ENCODE data around the gene CCDC192.

CCDC192 gene

DNA sequence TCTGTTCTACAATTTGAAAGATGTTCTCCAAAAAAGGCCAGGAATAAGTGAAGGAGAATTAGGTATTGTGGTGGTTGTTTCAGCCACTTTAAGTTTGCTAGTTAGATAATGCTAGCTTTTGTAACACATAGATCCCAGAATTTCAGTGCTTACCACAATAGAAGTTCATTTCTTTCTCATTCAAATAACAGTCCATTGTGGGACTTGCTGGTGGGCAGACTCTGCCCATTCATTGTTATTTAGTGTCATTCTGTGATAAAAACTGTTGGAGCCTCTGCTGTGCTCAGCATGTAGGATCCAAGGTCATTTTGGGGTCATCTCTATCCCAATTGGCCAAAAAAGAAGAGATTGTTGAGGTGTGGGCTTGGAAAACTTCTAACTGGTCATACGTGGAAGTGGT, 106.8 kb downstream of the CCDC192 start:
- DNase-seq (ENCODE audit: low read depth in 2 of 2): no peak

DNA sequence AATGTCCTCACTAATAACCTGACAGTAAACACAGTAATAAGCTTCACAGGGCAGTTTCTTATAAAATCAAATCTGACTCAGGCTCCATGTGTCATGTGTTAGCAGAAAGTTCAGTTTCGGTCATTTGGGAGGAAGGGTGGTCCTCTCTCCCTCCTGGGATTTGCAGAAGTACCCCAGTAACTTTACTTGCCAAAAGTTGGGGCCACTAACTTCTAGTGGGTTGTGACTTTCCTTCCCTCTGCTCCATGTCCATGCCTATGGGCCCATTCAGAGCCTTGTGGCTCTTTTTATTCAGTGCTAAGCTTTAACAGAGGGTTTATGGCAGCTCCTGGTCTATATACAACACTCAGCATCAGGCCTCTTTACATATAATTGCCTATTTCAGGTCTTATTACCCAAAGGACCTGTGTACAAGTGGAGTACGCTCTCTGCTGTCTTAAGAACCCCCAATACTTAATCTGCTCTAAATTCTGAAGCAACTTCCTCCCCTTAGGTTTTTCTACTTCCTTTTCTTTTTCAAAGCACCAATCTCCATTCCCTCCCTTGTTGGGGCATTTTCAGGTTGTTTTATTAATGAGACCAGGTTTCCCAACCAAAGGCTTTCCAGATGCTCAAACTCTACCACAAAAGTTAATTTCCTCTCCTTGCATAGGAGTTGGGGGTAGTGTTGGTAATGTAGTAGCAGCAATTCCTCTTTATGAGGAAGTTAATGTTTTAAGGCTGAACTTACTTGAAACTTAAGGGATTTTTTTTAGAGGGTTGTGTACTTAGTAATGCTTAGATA, 107.7 kb downstream of the CCDC192 start:
- no peak for DNase-seq (ENCODE audit: low read depth in 2 of 2)

DNA sequence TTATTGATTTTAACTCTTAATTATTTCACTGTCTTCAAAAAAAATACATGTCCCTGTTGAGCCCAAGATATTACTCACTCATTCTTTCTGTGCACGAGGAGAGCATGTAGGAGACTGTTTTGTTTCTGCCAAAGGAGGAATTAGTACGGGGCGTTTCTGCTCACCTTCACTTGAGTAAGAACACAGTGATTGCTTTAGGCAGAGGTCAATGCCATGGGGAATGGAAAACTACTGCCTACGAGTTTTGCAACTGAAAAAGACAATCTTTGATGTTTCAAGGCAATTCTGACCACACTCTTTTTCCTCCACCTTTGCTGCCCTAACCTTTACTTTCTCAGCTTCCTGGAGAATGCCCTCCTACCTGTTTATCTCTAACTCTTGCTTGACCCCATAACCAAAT, 109.4 kb downstream of the CCDC192 start:
- no peak for DNase-seq (ENCODE audit: low read depth in 2 of 2)

DNA sequence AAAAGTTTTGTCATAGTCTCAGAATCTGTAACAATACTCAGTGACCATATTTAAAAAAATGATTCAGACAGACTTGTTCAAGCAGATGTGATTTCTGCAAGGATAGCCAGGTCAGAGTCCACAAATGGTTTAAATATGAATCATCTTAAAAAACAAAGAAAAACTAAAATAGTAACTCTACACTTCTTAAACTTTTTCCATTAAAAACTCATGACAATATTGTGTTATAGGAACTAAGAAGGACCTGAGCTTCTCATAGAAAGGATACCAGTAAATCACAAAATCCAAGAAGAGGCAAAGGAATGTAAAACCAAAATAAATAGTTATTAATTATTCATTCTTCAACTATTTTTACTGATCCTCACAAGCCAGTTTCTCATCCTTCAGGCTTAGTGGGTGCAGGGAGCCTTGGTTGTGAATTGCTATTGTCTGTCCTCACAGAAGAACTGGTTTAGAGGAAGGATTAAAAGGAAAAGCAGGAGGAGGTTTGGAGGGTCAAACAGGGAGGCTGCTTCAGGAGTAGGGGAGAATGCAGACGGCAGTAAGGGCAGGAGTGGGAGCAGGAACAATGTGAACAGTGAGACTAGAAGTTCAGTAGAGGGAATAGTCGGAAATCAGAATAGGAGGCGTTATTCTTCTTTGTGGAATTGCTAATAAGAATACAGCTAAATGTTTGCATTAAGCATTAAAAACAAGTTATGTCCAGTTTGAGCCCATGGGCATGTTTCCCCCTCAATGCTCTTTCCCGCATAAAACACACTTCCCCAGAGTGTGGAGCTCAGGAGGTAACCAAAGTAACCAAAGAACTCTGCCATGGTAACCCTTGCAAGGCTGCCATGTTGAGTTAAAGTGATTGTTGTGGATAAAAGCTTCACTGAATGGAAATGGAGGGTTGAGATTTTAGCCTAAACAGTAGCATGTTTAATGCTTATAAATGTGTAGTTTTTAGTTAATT, 110.7 kb downstream of the CCDC192 start:
- no peak for DNase-seq (ENCODE audit: low read depth in 2 of 2)

DNA sequence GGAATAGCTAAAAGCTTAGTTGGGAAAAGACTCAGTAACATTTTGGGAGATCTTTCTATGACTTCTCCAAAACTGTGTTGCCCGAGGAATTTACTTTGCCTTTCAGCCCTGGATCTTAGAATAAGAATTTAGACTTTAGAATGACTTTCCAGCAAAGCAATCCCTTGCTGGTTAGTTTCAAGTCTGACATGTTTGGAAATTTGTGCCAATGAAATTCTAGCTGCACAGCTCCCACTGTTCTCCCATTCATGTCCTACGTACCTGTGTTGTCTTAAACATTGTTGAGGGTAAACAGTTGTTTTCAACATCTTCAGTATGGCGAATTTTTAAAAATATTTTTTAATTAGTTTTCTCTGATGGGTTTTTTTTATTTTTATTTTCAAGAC, 111.4 kb downstream of the CCDC192 start:
- DNase-seq (ENCODE audit: low read depth in 2 of 2): no peak

DNA sequence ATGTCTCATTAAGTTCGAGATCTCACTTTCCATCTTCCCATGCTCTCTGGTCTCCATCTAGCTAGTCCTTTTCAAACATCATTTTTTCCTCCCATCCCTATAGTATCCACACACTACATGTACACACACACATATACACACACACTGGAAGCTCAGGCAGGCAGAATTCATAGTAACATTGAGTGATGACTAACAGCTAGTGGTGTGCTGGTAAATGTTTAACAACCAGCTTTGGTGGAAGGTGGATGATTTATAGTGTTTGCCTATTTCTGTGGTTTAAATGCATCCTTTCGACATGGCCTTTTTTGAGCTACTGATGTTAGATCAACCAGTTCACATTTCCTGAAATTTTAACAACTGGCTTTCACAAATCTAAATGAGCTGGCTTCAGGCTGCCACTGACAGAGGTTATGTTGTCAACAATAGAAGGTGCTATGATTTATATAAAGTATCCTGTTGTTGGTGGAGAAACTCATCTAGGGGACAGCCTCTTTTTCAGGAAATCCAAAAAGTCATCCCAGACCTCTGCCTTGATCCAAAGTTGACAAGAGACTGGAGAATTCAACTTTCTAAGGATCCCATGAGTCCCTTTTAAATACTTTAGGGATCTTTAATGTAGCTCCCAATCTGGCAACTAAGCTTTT, 117.8 kb downstream of the CCDC192 start:
- DNase-seq (ENCODE audit: low read depth in 2 of 2): no peak

DNA sequence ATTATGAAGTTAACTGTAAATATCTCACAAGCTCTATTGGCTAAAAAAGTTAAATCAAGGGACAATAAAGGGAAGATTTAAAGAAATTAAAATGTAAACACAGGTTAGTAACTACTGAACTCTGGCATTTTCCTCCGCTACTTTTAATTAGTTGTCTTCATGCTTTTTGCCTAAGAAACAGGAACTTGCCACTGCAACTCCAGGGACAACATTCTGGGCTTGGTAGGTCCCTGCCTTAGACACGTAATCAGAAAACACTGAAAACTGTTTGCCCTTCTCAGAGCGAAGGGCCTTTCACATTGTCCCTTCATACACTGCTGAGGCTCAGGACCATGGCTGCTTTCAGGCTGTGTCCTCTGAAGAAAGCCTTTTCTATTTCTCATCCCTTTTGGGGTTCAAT, 118.7 kb downstream of the CCDC192 start:
- DNase-seq (ENCODE audit: low read depth in 2 of 2): no peak

DNA sequence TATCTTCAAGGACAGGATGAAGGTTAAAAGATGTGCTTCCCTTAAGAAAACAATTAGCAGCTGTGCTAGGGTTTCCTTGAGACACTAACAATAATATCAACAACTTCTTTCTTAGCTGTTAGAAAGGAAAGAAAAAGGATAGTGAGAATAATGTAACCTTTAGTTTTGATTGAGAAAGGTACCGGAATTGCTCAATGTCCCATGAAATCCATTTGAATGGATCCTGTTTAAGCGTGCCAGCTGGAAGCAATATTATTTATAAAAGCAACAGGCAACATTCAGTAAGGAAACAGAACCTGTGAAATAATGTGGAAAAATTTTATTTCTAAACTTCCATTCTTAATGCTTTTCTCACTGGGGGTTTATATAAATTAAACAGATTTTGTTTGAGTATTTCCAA, 120.9 kb downstream of the CCDC192 start:
- no peak for DNase-seq (ENCODE audit: low read depth in 2 of 2)

DNA sequence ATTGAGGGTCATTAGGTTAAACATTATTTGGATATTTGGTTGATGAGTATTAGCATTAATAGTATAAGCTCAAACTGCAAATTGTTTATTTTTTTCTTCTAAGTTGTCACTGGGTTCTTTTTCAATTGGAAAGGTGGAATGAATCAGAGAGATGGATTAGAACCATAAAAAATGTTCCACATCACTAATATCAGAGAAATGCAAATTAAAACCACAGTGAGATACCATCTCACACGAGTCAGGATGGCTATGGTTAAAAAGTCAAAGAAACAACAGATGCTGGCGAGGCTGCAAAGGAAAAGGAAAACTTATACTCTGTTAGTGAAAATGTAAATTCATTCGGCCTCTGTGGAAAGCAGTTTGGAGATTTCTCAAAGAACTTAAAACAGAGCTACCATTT, 122.8 kb downstream of the CCDC192 start:
- DNase-seq (ENCODE audit: low read depth in 2 of 2): no peak

DNA sequence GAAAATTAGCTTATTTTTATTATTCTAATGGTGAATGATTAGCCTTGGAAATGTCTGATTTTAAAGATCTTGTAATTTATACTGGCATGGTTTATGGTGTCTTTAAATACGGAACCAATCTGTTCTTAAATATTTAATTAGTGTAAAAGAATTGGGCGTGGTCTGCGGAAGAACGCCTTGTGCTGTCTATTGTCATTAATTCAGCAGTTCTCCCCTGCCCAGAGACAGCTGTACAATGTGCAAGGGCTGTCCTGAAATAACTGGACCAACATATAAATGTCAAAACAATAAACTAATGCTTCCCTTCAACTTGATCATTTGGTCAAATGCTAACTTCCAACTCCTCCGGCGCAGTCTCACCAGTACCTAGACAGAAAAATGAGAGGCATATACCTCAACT, 124.3 kb downstream of the CCDC192 start:
- no peak for DNase-seq (ENCODE audit: low read depth in 2 of 2)

DNA sequence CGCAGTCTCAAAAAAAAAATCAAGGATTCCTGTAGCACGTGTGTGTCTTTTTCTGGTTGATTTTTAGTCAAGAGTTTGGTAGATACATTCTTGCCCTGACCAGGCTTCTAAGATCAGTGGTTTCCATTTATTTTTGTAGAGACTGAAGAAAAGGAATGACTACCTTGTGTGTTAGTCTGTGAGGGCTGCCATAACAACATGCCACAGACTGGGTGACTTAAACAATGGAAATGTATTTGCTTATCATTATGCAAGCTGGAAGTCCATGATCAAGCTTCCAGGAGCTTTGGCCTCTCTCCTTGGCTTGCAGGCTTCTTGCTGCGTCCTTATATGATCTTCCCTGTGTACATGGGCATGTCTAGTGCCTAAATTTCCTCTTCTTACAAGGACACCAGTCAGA, 127.0 kb downstream of the CCDC192 start:
- no peak for DNase-seq (ENCODE audit: low read depth in 2 of 2)

DNA sequence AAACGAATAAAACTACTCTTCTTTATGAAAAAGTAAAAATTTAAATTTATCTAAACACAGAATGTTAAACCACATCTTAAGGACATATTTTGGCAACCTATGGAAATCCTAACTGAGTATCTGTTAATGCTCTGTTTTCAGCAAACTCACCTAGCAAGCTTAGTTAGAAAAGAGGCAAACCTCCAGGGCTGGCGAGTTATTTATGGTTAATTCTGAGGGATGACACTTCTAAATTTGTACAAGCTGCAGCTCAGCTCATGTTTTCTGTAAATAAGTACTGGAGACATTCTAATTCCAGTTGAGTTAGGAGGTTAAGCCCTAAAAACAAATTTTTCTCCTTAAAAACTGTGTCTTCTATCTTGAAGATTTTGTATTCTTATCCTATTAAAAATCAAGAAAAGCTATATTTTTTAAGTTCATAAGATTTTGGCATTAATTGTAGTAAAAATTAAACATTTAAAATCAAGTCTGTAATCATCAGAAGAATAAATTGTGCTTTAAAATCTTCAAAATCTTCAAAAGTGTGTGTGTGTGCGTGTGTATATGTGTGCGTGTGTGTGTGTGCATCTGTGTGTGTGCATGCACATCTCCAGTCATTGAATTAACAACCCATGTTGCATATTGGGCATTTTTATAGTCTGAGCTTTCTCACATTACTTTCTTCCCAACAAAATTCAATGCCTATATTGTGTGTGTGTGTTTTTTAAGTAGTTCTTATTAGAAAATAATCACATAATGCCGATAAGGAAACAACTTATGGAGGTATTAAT, 127.8 kb downstream of the CCDC192 start:
- DNase-seq (ENCODE audit: low read depth in 2 of 2): no peak

DNA sequence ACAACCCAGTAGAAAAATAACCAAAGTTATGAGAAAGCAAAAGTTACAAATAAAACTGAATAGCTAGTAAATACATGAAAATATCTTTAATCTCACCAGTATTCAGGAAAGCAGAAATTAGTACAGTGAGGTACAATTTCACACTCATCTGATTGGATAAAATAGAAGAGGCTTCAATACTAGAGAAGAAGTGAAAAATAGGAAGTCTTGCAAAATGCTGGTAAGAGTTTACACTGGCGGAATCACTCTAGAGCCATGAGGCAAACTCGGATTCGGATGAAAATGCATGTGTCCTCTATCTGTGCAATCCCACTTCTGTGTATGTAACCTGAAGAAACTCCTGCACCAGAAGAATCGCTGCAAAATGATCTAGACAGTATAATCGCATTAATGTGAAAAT, 128.9 kb downstream of the CCDC192 start:
- no peak for DNase-seq (ENCODE audit: low read depth in 2 of 2)

DNA sequence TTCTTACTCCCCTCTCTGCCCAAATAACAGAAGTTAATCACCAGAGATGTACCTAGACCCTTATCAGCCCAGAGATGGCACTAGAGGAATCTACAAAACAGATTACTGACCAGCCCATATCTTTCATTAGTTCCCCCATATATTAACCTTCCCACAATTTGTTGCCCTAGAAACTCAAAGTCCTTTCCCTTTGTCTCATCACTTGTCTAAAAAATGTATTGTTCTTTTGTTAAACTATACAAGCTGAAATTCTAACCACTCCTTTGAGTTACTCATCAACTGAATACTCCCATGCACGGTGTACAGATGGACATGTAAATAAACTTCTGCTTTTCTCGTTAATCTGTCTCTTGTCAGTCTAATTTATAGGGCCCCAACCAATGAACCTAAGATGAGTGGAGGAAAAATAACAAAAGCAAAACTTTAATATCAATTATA, 130.9 kb downstream of the CCDC192 start:
- no peak for DNase-seq (ENCODE audit: low read depth in 2 of 2)

DNA sequence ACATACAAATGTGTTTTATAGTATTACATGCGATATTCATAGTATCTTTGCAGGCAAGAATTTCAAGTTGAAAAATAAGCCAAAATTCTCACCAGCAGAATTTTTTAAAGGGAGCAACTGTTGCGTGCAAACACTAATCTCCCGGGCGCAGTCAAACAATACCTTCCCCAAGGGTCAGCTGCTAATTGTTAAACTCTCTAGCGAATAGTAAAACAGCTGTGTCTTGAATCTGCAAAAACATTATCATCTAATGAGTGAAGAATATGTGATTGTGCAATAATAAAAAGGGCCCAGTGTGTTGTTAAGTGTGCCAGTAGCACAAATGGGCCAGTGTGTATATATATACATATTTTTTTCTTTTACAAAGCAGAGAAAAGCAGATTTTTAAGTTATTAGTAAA, 131.4 kb downstream of the CCDC192 start:
- DNase-seq (ENCODE audit: low read depth in 2 of 2): no peak

DNA sequence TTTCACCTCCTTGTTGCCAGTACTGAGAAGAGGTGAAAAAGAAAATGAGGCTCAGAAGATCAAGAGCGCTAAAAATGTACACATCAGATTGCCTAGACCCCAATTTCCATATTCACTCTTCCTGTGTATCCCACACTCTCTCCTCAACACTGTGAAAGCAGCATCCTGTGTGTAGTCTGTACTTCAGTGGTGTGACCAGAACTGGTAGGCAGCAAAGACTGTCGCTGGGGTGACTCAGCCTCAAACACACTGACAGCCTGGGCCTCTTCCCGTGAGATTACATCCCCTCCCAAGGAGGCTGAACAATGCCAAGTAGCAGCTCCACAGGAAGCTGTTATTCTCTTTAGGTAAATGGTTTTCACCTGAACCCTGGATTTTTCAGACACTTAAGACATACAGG, 135.5 kb downstream of the CCDC192 start:
- DNase-seq (ENCODE audit: low read depth in 2 of 2): no peak

DNA sequence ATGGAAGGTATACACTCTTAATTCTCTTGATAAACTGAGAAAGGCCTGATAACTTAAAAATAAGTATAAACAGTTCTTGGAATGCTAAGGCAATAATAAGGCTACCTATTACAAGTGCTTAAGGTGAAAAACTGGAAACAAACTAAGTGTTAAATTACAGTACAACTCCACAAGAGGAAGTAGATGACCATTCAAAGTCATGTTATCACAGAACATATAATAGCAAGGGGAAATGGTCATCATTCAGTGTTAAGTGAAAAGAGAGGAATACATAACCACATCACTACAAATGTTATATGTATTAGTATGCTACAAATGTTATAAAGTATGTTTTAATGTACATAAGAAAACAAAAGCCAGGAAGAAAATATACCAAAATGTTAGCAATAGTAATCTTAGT, 135.9 kb downstream of the CCDC192 start:
- DNase-seq (ENCODE audit: low read depth in 2 of 2): no peak

DNA sequence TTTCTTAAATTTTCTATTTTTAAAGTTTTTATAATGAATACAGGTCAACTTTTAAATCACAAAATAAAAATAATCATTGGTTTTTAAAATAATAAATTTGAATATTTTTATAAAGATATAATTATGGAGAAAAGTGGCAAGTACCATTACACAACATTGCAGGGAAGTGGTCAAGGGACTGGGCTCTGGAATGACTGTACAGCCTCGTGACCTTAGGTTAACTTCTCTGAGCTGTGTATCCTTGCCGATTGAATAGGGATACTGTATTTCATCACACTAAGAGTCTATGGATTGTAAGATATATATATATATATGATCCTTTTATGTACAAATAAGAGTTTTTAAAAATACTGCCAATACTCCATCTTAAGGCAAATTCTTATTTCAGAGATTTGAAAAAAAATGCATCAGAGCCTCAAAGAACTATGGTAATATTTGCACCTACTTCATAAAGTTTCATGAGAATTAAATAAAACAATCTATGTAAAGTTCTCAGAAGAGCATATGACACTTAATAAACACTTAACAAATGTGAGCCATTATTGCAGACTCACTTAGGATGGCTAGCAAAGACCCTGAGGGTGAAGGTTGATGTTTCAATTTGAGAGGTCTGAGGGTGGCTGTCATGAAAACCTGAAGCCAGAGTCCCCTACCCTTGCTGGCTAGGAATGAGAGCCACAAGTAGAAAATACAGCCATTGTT, 136.5 kb downstream of the CCDC192 start:
- DNase-seq (ENCODE audit: low read depth in 2 of 2): no peak

DNA sequence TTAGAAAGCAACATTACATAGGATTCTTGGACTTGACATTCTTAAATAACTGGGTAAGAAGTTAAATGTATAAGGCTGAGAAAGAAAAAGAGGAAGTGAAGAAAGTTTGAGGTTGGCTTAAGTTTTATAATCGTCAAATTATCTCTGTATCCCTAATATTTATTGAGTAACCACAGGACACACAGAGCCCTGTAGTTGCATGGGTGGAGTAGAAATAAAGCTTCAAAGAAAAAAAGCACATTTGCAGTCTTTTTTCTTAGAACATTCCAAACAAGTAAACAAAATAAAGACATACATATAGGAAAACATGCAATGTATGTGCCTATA, 137.0 kb downstream of the CCDC192 start:
- no peak for DNase-seq (ENCODE audit: low read depth in 2 of 2)

DNA sequence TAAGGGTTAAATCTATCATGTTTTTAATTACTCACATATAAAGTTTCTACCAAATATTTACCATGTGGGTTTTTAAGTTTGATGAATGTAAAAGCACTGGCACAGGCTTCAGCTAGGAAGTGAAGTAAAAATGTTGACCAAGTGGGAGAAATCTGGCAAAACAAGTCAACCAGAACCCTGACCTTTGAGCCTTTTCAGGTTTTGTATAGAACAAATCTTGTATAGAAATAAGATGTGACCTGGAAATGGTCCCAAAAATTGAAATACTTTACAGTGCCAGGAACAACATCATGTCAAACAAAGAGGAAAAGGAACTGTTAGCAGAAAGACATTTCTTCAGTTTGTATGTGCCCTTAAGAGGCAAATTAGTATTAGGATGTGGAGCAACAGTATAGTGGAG, 137.6 kb downstream of the CCDC192 start:
- DNase-seq (ENCODE audit: low read depth in 2 of 2): no peak

DNA sequence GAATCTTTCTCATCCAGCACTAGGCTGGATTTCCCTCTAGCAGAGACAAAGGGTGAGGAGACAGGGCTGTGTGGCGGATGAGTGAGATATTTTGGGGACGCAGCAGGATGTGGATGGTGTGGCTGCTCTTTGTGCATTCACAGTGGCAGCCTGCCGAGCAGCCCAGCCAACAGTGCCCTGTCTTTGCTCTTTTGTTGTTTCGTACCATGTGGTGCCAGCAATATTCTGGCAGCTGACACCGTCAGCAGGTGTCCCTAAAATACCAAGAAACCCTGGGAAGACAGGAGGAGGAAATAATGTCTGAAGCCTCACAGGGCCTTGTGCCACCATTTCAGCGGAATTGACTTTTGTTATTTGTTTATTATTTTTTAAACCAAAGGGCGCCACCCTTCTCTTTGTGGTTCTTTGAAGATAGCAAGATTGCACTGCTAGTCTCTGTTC, 141.4 kb downstream of the CCDC192 start:
- DNase-seq (ENCODE audit: low read depth in 2 of 2): no peak
